KBM-7 (cell line): Measurements from ENCODE around the gene DRGX.

ENCODE experiments used
- DNase-seq: peaks from one replicate; pipeline ENCODE4 v3.0.0-alpha.2; 2015
- in situ Hi-C: fragments of 300-500 bp; cut with MboI; formaldehyde crosslinking; loops from 2 replicates; pipeline ENCODE4 v1.14.3; 2020; ENCODE audit warnings: low sequenced_read_pairs, low pct_unique_long_range_greater_than_20kb, mixed read lengths

The DRGX gene

GRCh38 chr10:49353026-49353894 lies 42.6 kb downstream of the DRGX start:
- in situ Hi-C loops = no loop called here
- DNase-seq = no peak

- in situ Hi-C loops = no loop called here
- DNase-seq = no peak
Observed at GRCh38 chr10:49352323-49352722, 43.6 kb downstream of the DRGX start.

- no peak for DNase-seq
- in situ Hi-C loops = no loop called here
Observed at GRCh38 chr10:49351669-49352068, 44.2 kb downstream of the DRGX start.

- no peak for DNase-seq
- in situ Hi-C loops = no loop called here
Observed at GRCh38 chr10:49350846-49351532, 44.9 kb downstream of the DRGX start.

- no peak for DNase-seq
- in situ Hi-C loops = no loop called here
Observed at GRCh38 chr10:49350138-49350537, 45.8 kb downstream of the DRGX start.

GRCh38 chr10:49349390-49349789 lies 46.5 kb downstream of the DRGX start:
- in situ Hi-C loops = no loop called here
- DNase-seq = no peak

GRCh38 chr10:49348593-49348992 lies 47.3 kb downstream of the DRGX start:
- in situ Hi-C loops = no loop called here
- DNase-seq = no peak

- DNase-seq = no peak
- in situ Hi-C loops = no loop called here
Observed at GRCh38 chr10:49347827-49348226, 48.1 kb downstream of the DRGX start.

GRCh38 chr10:49347342-49347741 lies 48.5 kb downstream of the DRGX start:
- DNase-seq = no peak

GRCh38 chr10:49344840-49345239 lies 51.0 kb downstream of the DRGX start:
- DNase-seq = no peak
- in situ Hi-C loops = no loop called here

More at GRCh38 chr10:49347342-49347741, 48.5 kb downstream of the DRGX start:
- in situ Hi-C loops = no loop called here

- DNase-seq = no peak
- in situ Hi-C loops = no loop called here
Observed at GRCh38 chr10:49338604-49339003, 57.3 kb downstream of the DRGX start.

- in situ Hi-C loops = no loop called here
- DNase-seq = no peak
Observed at GRCh38 chr10:49335364-49335972, 60.4 kb downstream of the DRGX start.

- DNase-seq = no peak
- in situ Hi-C loops = no loop called here
Observed at GRCh38 chr10:49334964-49335363, 60.9 kb downstream of the DRGX start.

GRCh38 chr10:49333192-49333591 lies 62.7 kb downstream of the DRGX start:
- no peak for DNase-seq
- in situ Hi-C loops = no loop called here

GRCh38 chr10:49332768-49333167 lies 63.1 kb downstream of the DRGX start:
- in situ Hi-C loops = no loop called here
- no peak for DNase-seq

GRCh38 chr10:49332333-49332732 lies 63.6 kb downstream of the DRGX start:
- in situ Hi-C loops = no loop called here

GRCh38 chr10:49331431-49331830 lies 64.5 kb downstream of the DRGX start:
- in situ Hi-C loops = no loop called here
- no peak for DNase-seq

More at GRCh38 chr10:49332333-49332732, 63.6 kb downstream of the DRGX start:
- DNase-seq = no peak

- in situ Hi-C loops = no loop called here
- DNase-seq = no peak
Observed at GRCh38 chr10:49330127-49330665, 65.7 kb downstream of the DRGX start.

- no peak for DNase-seq
- in situ Hi-C loops = no loop called here
Observed at GRCh38 chr10:49329146-49329505, 66.8 kb downstream of the DRGX start.
